SK-N-SH (cell line): ENCODE results near the gene SFRP5.

ENCODE experiments used
- CTCF ChIP-seq: fragments of 200-600 bp; sonication (generic); IDR thresholded peaks from 2 replicates; pipeline ENCODE4 v1.6.1; 2017; ENCODE audit warnings: antibody characterized with exemption, mild to moderate bottlenecking, moderate library complexity
- EP300 ChIP-seq, 2 experiments: IDR thresholded peaks; 2 replicates each; pipeline versions ENCODE4 v1.4.0 to v1.6.1; 2012; ENCODE audit warnings: borderline replicate concordance in 1 of 2, low read depth in 1 of 2, low read length in 1 of 2
- EZH2phosphoT487 ChIP-seq: fragments of 200-600 bp; sonication (generic); IDR thresholded peaks from 2 replicates; pipeline ENCODE4 v1.6.1; 2017; ENCODE audit warnings: low read depth, mixed run types, mild to moderate bottlenecking, antibody characterized with exemption, moderate library complexity, borderline replicate concordance
- FOXJ3 ChIP-seq: sonication (generic); formaldehyde crosslinking; IDR thresholded peaks from 2 replicates; pipeline ENCODE4 v1.5.1; 2020; ENCODE audit warnings: mild to moderate bottlenecking, missing genetic modification reagents
- FOXM1 ChIP-seq: IDR thresholded peaks from 2 replicates; pipeline ENCODE4 v1.4.0; 2012; ENCODE audit warnings: low read depth, mild to moderate bottlenecking
- JUND ChIP-seq: IDR thresholded peaks from 2 replicates; pipeline ENCODE4 v1.4.0; 2012
- MAX ChIP-seq: IDR thresholded peaks from 2 replicates; pipeline ENCODE4 v1.4.0; 2012; ENCODE audit warnings: low read depth
- NFIC ChIP-seq: IDR thresholded peaks from 2 replicates; pipeline ENCODE4 v1.4.0; 2012; ENCODE audit warnings: borderline replicate concordance
- POLR2AphosphoS5 ChIP-seq: IDR thresholded peaks from 2 replicates; pipeline ENCODE4 v1.6.1; 2012; ENCODE audit warnings: low read depth, low read length
- RAD21 ChIP-seq: IDR thresholded peaks from 2 replicates; pipeline ENCODE4 v1.6.1; 2012; ENCODE audit warnings: mild to moderate bottlenecking, low read length
- REST ChIP-seq: IDR thresholded peaks from 2 replicates; pipeline ENCODE4 v1.6.1; 2012; ENCODE audit warnings: mild to moderate bottlenecking, low read depth, low read length, moderate library complexity
- RFX5 ChIP-seq: IDR thresholded peaks from 2 replicates; pipeline ENCODE4 v1.6.1; 2012; ENCODE audit warnings: mild to moderate bottlenecking, improper control_type of control experiment, low read length
- SIN3A ChIP-seq: IDR thresholded peaks from 2 replicates; pipeline ENCODE4 v1.6.1; 2012; ENCODE audit warnings: low read depth, mild to moderate bottlenecking, low read length, moderate library complexity, borderline replicate concordance
- ZBTB33 ChIP-seq: IDR thresholded peaks from 2 replicates; pipeline ENCODE4 v1.4.0; 2012; ENCODE audit warnings: low read depth, borderline replicate concordance

DNA sequence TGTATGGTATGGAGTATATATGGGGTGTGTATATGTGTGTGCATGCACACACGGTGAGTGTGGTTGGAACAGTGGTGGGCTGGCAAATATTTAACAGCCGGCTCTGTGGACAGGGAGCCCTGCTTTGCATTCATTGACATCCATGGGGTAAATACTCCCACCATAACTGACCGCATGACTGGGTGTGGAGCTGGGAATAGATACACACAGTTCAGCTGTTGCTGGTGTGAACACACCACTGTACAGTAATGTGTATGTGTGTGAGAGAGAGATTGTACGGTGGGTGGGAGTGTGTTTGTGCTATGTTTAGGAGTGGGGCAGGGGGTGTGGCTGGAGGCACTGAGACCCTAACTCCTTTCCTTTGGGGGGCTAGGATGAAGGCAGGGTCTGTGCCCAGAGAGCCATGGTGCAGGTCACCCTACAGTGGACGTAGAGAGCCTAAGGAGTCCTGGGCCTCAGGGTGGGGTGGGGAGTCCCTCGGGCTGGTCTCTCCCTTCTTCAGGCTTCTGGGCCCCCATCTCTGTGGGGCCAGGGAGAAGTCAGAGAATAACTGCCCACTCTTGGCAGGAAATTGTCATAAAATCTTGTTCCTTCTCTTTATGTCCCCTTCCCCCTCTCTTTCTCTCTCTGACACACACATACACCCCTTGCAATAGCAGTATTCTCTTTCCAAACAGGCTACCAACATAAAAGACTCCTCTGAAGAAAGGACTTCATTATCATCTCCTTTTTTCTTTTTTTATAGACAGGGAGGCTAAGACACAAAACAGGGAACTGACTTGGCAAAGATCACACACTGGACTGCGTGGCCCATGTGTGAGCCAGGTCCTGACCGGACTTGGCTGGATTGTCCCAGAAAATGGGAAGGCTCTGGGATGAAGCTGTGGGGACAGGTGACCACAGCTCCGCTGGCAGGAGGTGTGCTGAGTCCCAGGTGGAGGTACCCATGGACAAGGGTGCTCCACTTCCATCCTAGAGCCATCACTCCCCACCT lies 3.2 kb downstream of the SFRP5 start:
- TF ChIP-seq RFX5 (no peak), CTCF (no peak), MAX (no peak), FOXJ3 (CRISPR knock-in tag) (no peak), POLR2AphosphoS5 (no peak), REST (no peak), RAD21 (no peak), EP300 (IDR thresholded peaks at IDR 0.05; ENCODE audit: borderline replicate concordance in 1 of 2, low read depth in 1 of 2, low read length in 1 of 2) (no peak), EZH2phosphoT487 (no peak), SIN3A (no peak), NFIC (no peak), ZBTB33 (no peak), FOXM1 (no peak), JUND (no peak)
